KMS-11 (cell line): ENCODE results near the gene EIF4B.

Experiments
- H2AFZ ChIP-seq: fragments of 200-600 bp; sonication (generic); 2 replicates; pipeline ENCODE4 v1.6.1; 2016; ENCODE audit warnings: antibody characterized with exemption, mixed run types, low read depth
- H3K27ac ChIP-seq: fragments of 200-600 bp; sonication (generic); 2 replicates; pipeline ENCODE4 v1.6.1; 2016; ENCODE audit warnings: mild to moderate bottlenecking, mixed run types
- H3K27me3 ChIP-seq: fragments of 200-600 bp; sonication (generic); 2 replicates; pipeline ENCODE4 v1.6.1; 2017; ENCODE audit warnings: mild to moderate bottlenecking, low read depth, mixed run types, moderate library complexity; ENCODE audit not compliant: insufficient read depth
- H3K36me3 ChIP-seq: fragments of 200-600 bp; sonication (generic); 2 replicates; pipeline ENCODE4 v1.6.1; 2017; ENCODE audit warnings: mild to moderate bottlenecking, mixed run types; ENCODE audit not compliant: insufficient read depth
- H3K4me1 ChIP-seq: fragments of 200-600 bp; sonication (generic); 2 replicates; pipeline ENCODE4 v1.6.1; 2016; ENCODE audit warnings: mild to moderate bottlenecking, low read depth, mixed run types; ENCODE audit not compliant: poor library complexity, severe bottlenecking
- H3K4me2 ChIP-seq: fragments of 200-600 bp; sonication (generic); 2 replicates; pipeline ENCODE4 v1.7.0; 2016; ENCODE audit warnings: mild to moderate bottlenecking, mixed run types
- H3K4me3 ChIP-seq: fragments of 200-600 bp; sonication (generic); IDR thresholded peaks from 2 replicates; pipeline ENCODE4 v1.6.1; 2017; ENCODE audit warnings: low read depth, low read length, mixed read lengths; ENCODE audit not compliant: insufficient read depth
- H3K79me2 ChIP-seq: fragments of 200-600 bp; sonication (generic); 2 replicates; pipeline ENCODE4 v1.6.1; 2016; ENCODE audit warnings: low read depth, mixed run types; ENCODE audit not compliant: insufficient read depth
- H3K9ac ChIP-seq: fragments of 200-600 bp; sonication (generic); 2 replicates; pipeline ENCODE4 v1.6.1; 2016; ENCODE audit warnings: mild to moderate bottlenecking, mixed run types
- H4K20me1 ChIP-seq: fragments of 200-600 bp; sonication (generic); 2 replicates; pipeline ENCODE4 v1.6.1; 2016; ENCODE audit warnings: mild to moderate bottlenecking, mixed run types; ENCODE audit not compliant: insufficient read depth
- TF ChIP-seq, protein P1 (sequence below): fragments of 200-600 bp; sonication (generic); conservative IDR thresholded peaks from 2 replicates; pipeline ENCODE4 v1.6.1; 2017; ENCODE audit warnings: low read depth, mild to moderate bottlenecking, antibody characterized with exemption, low read length, moderate library complexity, mixed read lengths

EIF4B gene

DNA sequence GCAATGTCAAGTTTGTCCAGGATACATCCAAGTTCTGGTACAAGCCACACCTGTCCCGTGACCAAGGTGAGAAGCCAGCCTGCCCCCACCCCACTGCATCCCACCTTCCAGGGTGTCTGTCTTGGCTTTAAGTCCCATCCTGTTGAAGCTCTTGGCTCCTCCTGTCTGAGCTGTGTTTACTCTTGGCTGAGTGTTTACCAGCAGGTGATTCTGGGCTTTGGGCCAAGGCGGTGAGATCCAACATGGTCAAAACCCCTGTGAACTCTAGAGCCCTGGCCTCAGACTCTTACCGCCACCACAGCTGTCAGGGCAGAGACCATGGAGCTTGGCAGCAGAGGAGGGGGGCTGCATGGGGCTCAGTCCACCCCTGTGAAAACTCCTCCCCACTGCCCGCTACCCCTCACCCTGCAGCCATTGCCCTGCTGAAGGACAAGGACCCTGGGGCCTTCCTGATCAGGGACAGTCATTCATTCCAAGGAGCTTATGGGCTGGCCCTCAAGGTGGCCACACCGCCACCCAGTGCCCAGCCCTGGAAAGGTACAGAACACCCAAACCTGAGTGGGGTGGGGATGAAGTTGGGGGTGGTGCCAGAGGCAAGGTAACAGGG is 55.3 kb downstream of the EIF4B start:
- TF ChIP-seq, protein P1, sequence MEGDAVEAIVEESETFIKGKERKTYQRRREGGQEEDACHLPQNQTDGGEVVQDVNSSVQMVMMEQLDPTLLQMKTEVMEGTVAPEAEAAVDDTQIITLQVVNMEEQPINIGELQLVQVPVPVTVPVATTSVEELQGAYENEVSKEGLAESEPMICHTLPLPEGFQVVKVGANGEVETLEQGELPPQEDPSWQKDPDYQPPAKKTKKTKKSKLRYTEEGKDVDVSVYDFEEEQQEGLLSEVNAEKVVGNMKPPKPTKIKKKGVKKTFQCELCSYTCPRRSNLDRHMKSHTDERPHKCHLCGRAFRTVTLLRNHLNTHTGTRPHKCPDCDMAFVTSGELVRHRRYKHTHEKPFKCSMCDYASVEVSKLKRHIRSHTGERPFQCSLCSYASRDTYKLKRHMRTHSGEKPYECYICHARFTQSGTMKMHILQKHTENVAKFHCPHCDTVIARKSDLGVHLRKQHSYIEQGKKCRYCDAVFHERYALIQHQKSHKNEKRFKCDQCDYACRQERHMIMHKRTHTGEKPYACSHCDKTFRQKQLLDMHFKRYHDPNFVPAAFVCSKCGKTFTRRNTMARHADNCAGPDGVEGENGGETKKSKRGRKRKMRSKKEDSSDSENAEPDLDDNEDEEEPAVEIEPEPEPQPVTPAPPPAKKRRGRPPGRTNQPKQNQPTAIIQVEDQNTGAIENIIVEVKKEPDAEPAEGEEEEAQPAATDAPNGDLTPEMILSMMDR: 0 out of 2 replicates have a peak, but pooled peaks have one; percentile 41

DNA sequence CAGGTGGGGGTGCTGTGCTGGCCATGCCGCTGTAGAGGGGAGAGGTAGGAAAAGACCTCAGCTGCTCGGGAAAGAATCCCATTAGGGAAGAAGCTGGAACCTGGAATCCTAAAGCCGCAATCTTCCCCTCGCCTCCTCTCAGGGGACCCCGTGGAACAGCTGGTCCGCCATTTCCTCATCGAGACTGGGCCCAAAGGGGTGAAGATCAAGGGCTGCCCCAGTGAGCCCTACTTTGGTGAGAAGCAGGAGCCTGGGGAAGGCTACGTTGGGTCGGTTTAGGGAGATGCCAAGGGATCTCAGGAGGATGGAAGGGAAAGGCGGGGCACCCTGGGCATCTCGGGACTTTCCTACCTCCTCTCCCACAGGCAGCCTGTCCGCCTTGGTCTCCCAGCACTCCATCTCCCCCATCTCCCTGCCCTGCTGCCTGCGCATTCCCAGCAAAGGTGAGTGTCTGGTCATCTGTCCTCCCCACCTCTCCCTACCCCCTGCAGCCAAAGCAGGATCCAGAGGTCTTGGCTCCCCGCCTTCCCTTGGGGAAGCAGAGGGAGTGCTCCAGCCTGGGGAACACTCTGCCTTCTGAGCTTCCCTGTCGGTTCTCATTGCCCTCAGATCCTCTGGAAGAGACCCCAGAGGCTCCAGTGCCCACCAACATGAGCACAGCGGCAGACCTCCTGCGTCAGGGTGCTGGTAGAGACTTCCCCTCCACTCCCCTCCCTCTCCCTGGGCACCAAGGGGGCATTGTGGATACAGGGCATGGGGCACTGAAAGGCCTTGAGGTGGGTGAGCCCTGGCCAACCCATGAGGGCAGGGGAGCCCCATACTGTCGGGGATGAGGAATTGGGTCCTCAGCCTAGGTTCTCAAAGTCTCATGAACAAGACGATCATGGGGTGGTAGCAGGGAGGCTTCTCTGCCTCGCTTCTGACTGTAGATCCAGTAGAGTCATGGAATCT is 56.0 kb downstream of the EIF4B start:
- Histone ChIP-seq H3K27ac (no peak overlapping the region), H3K4me2 (no peak overlapping the region)

More for the DNA sequence above, 55.3 kb downstream of the EIF4B start:
- H3K4me1 ChIP-seq: peaks cover 7% of the 10 kb centered on the region
- no peaks in the 10 kb centered on the region for H3K79me2 ChIP-seq
- no peak overlapping the region for H3K27ac ChIP-seq
- no peak overlapping the region for H2AFZ ChIP-seq
- H3K27me3 ChIP-seq: peaks cover 14% of the 10 kb centered on the region; the same call in 1 of the 2 replicates
- H3K4me2 ChIP-seq: peak overlapping the region; percentile 23; the same call in 1 of the 2 replicates
- no peak overlapping the region for H3K9ac ChIP-seq
- no peaks in the 10 kb centered on the region for H4K20me1 ChIP-seq
- H3K4me3 ChIP-seq: no peak overlapping the region
- no peaks in the 10 kb centered on the region for H3K36me3 ChIP-seq

DNA sequence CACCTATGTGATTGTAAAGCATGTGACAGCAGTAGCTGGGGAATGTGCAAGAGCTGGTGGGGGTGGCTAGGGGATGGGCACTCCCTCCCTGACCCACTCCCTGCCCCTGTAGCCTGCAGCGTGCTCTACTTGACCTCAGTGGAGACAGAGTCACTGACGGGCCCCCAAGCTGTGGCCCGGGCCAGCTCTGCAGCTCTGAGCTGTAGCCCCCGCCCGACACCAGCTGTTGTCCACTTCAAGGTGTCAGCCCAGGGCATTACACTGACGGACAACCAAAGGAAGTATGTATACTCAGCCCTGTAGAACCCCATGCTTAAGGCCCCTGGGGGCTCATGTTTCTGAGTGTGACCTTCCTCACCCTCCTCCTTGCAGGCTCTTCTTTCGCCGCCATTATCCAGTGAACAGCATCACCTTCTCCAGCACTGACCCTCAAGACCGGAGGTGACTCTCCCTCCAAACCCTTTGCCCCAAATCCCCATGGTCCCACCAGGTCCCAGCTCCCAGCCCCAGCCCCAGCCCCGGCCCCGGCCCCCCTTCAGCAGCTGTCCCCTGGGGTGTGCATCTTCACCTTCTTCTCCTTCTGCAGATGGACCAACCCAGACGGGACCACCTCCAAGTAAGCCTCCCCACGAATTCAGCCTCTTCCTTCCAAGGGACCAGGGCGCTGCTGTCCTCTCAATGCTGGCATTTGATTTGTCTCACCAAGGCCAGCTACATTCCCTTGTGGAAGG is 56.9 kb downstream of the EIF4B start:
- TF ChIP-seq, protein P1: no peak
- H3K4me2 ChIP-seq: no peak overlapping the region
- no peak overlapping the region for H3K9ac ChIP-seq
- H3K4me3 ChIP-seq: no peak overlapping the region
- H3K79me2 ChIP-seq: no peaks in the 10 kb centered on the region
- no peaks in the 10 kb centered on the region for H3K36me3 ChIP-seq
- H3K4me1 ChIP-seq: peaks cover 7% of the 10 kb centered on the region
- H4K20me1 ChIP-seq: no peaks in the 10 kb centered on the region
- no peak overlapping the region for H2AFZ ChIP-seq
- H3K27ac ChIP-seq: no peak overlapping the region
- H3K27me3 ChIP-seq: peaks cover 14% of the 10 kb centered on the region; the same call in 1 of the 2 replicates

More for the DNA sequence above, 56.0 kb downstream of the EIF4B start:
- H4K20me1 ChIP-seq: no peaks in the 10 kb centered on the region
- no peak overlapping the region for H3K9ac ChIP-seq
- no peaks in the 10 kb centered on the region for H3K79me2 ChIP-seq
- H3K4me3 ChIP-seq: no peak overlapping the region
- TF ChIP-seq, protein P1: 0 out of 2 replicates have a peak, but pooled peaks have one; percentile 1
- H3K27me3 ChIP-seq: peaks cover 14% of the 10 kb centered on the region; the same call in 1 of the 2 replicates
- H3K4me1 ChIP-seq: peaks cover 7% of the 10 kb centered on the region
- H3K36me3 ChIP-seq: no peaks in the 10 kb centered on the region
- H2AFZ ChIP-seq: no peak overlapping the region
